HepG2 (cell line): ENCODE data around the gene PRM3. TPM values are rescaled to one million over a fixed set of nuclear protein-coding genes. Genes with fewer than 3 reads are reported as not detected.

ENCODE experiments used
- ATAC-seq: fragments of 200-7000 bp; cut with Tn5 transposase; 3 replicates; pipeline ENCODE4 v1.9.1; 2020; ENCODE audit warnings: mild to moderate bottlenecking, moderate library complexity
- BruUV-seq: library from RNA; stranded (reverse); fragments of 400-500 nt; replicated peaks from 2 replicates; lab custom pipeline; 2021; lab: Mats Ljungman, UMichigan
- CTCF ChIA-PET: fragments of 300-600 bp; formaldehyde crosslinking; extraction: SDS; loops from one replicate; lab custom pipeline; 2021; ENCODE audit warnings: low total read pairs, inconsistent platforms, low intra/inter-chr PET ratio; lab: Yijun Ruan, JAX
- POLR2A ChIA-PET: fragments of 350-600 bp; sonication (Branson Sonifier 250); formaldehyde crosslinking; loops from one replicate; lab custom pipeline; 2020; ENCODE audit warnings: antibody characterized with exemption, inconsistent platforms; lab: Yijun Ruan, JAX
- DNase-seq: peaks from one replicate; pipeline ENCODE4 v3.0.0-alpha.2; 2015; ENCODE audit warnings: low spot score
- FAIRE-seq: peaks from 3 replicates; lab custom pipeline; 2011; peaks lifted over from hg19 to GRCh38; lab: Jason Lieb, UNC
- H2AFZ ChIP-seq: one replicate; pipeline ENCODE4 v1.6.1; 2011; ENCODE audit warnings: low read length, inconsistent platforms
- H3K27ac ChIP-seq: fragments of 300-600 bp; 3 replicates; pipeline ENCODE4 v1.8.0; 2011; ENCODE audit warnings: mixed run types, mild to moderate bottlenecking, mixed read lengths, low read length, inconsistent platforms; ENCODE audit not compliant: insufficient read depth; ENCODE audit errors: extremely low read length
- H3K27me3 ChIP-seq, 2 experiments: fragments of 200-600 bp in 1 of 2; 2 replicates in 1 of 2; 3 replicates in 1 of 2; pipeline versions ENCODE4 v1.6.0 to v1.8.0; 2011; ENCODE audit warnings: low read length in 2 of 2, mild to moderate bottlenecking in 2 of 2, moderate library complexity in 2 of 2, inconsistent platforms in 1 of 2; ENCODE audit not compliant: insufficient read depth in 2 of 2, control insufficient read depth in 1 of 2
- H3K36me3 ChIP-seq, 2 experiments: fragments of 200-600 bp in 1 of 2; replicated peaks in 1 of 2; 2 replicates in 1 of 2; 3 replicates in 1 of 2; pipeline versions ENCODE4 v1.5.1 to v1.8.0; 2011; ENCODE audit warnings: low read length in 2 of 2, inconsistent platforms in 1 of 2; ENCODE audit not compliant: insufficient read depth in 2 of 2, control insufficient read depth in 1 of 2
- H3K4me1 ChIP-seq: 2 replicates; pipeline ENCODE4 v1.5.1; 2012; ENCODE audit warnings: low read length, inconsistent platforms; ENCODE audit not compliant: insufficient read depth
- H3K4me2 ChIP-seq: 2 replicates; pipeline ENCODE4 v1.6.0; 2011; ENCODE audit warnings: low read depth, low read length, inconsistent platforms
- H3K4me3 ChIP-seq, 3 experiments: fragments of 200-600 bp in 1 of 3; sonication (generic), shearing (Covaris generic) in 1 of 3; replicated peaks in 1 of 3; 2 replicates each; pipeline ENCODE4 v1.5.1; 2011 to 2016; ENCODE audit warnings: low read length in 3 of 3, inconsistent platforms in 2 of 3, low read depth in 2 of 3, mild to moderate bottlenecking in 2 of 3, control low read depth in 1 of 3, mixed read lengths in 1 of 3; ENCODE audit not compliant: insufficient read depth in 1 of 3
- H3K79me2 ChIP-seq: one replicate; pipeline ENCODE4 v1.6.1; 2011; ENCODE audit warnings: low read length, inconsistent platforms; ENCODE audit not compliant: insufficient read depth
- H3K9ac ChIP-seq: 2 replicates; pipeline ENCODE4 v1.6.0; 2011; ENCODE audit warnings: mild to moderate bottlenecking, low read depth, low read length, inconsistent platforms; ENCODE audit not compliant: insufficient read depth
- H3K9me3 ChIP-seq: 2 replicates; pipeline ENCODE4 v1.5.1; 2012; ENCODE audit warnings: mild to moderate bottlenecking, low read length
- H4K20me1 ChIP-seq: 2 replicates; pipeline ENCODE4 v1.6.0; 2011; ENCODE audit warnings: inconsistent platforms, mild to moderate bottlenecking, low read length, moderate library complexity; ENCODE audit not compliant: insufficient read depth
- CBFB ChIP-seq: sonication (generic); formaldehyde crosslinking; IDR thresholded peaks from 2 replicates; pipeline ENCODE4 v1.4.0; 2020; ENCODE audit warnings: missing genetic modification reagents
- FOSL2 ChIP-seq: sonication (generic); formaldehyde crosslinking; IDR thresholded peaks from 2 replicates; pipeline ENCODE4 v1.4.0; 2020; ENCODE audit warnings: missing genetic modification reagents
- FOXJ3 ChIP-seq: sonication (generic); formaldehyde crosslinking; IDR thresholded peaks from 2 replicates; pipeline ENCODE4 v1.4.0; 2020; ENCODE audit warnings: missing genetic modification reagents, mild to moderate bottlenecking, borderline replicate concordance
- HNRNPK ChIP-seq: fragments of 200-400 bp; formaldehyde crosslinking; IDR thresholded peaks from 2 replicates; pipeline ENCODE4 v1.6.1; 2018; ENCODE audit warnings: low read length, low read depth, moderate library complexity, mild to moderate bottlenecking; ENCODE audit not compliant: poor library complexity, severe bottlenecking
- IRF9 ChIP-seq: sonication (generic); formaldehyde crosslinking; IDR thresholded peaks from 2 replicates; pipeline ENCODE4 v1.8.0; 2022; ENCODE audit warnings: missing genetic modification reagents, mild to moderate bottlenecking, borderline replicate concordance
- KDM6A ChIP-seq: IDR thresholded peaks from 2 replicates; pipeline ENCODE4 v1.6.1; 2016; ENCODE audit warnings: low read depth
- LCORL ChIP-seq, 2 experiments: fragments of 450-650 bp in 1 of 2; sonication (generic) in 1 of 2; formaldehyde crosslinking in 1 of 2; IDR thresholded peaks; 2 replicates each; pipeline versions ENCODE4 v1.5.0 to v1.6.1; 2017 to 2020; ENCODE audit warnings: antibody characterized with exemption in 1 of 2, missing genetic modification reagents in 1 of 2
- PAWR ChIP-seq: sonication (generic); formaldehyde crosslinking; IDR thresholded peaks from 2 replicates; pipeline ENCODE4 v1.4.0; 2020; ENCODE audit warnings: missing genetic modification reagents, mild to moderate bottlenecking, borderline replicate concordance
- YY1 ChIP-seq: IDR thresholded peaks from 2 replicates; pipeline ENCODE4 v1.6.1; 2011; ENCODE audit warnings: low read length, low read depth, moderate library complexity, mild to moderate bottlenecking; ENCODE audit not compliant: insufficient read depth, insufficient replicate concordance
- ZNF205 ChIP-seq: IDR thresholded peaks from 2 replicates; pipeline ENCODE4 v1.6.1; 2018; ENCODE audit warnings: missing biosample characterization, missing genetic modification reagents
- ZNF296 ChIP-seq: sonication (generic); formaldehyde crosslinking; conservative IDR thresholded peaks from 2 replicates; pipeline ENCODE4 v1.5.0; 2020; ENCODE audit warnings: mild to moderate bottlenecking, missing genetic modification reagents
- ZNF33A ChIP-seq: sonication (generic); formaldehyde crosslinking; IDR thresholded peaks from 2 replicates; pipeline ENCODE4 v1.5.1; 2020; ENCODE audit warnings: missing genetic modification reagents, mild to moderate bottlenecking, moderate library complexity, borderline replicate concordance
- ZNF460 ChIP-seq: sonication (generic); formaldehyde crosslinking; IDR thresholded peaks from 2 replicates; pipeline ENCODE4 v1.5.1; 2020; ENCODE audit warnings: missing genetic modification reagents, mild to moderate bottlenecking, borderline replicate concordance
- ZNF570 ChIP-seq: sonication (generic); formaldehyde crosslinking; IDR thresholded peaks from 2 replicates; pipeline ENCODE4 v1.4.0; 2020; ENCODE audit warnings: mild to moderate bottlenecking, missing genetic modification reagents, borderline replicate concordance
- WGBS: methylation state at CpG from one replicate; pipeline ENCODE4 v1.1.6; 2017; ENCODE audit warnings: low lambda C conversion rate; 5-methylcytosine and 5-hydroxymethylcytosine counted together
- in situ Hi-C: cut with HindIII; loops from 2 replicates; pipeline ENCODE4 v1.10.0; 2017; ENCODE audit warnings: low pct_unique_long_range_greater_than_20kb; ENCODE audit not compliant: extremely low pct_ligation_motif_present
- intact Hi-C: fragments of 100-400 bp; cut with micrococcal nuclease; formaldehyde crosslinking; loops from one replicate; pipeline ENCODE4 v1.10.0; 2022; ENCODE audit not compliant: unreplicated experiment
- polyA plus RNA-seq, 8 experiments: library from polyadenylated mRNA; depleted of rRNA in 3 of 8; stranded (reverse) in 7 of 8; unstranded in 1 of 8; fragments of >200 nt; fragmentation: Illumina TruSeq in 4 of 8; extraction: Trizol in 4 of 8; gene quantifications; 2 replicates each; pipeline versions ENCODE4 v1.2.1 to v1.2.3, GENCODE V29; 2011 to 2016; ENCODE audit warnings: low read depth in 4 of 8, missing spikeins in 1 of 8, mixed read lengths in 1 of 8; ENCODE audit not compliant: insufficient read depth in 1 of 8
- total RNA-seq, 5 experiments: library from RNA; depleted of rRNA; stranded (reverse); fragments of >200 nt; fragmentation: Illumina TruSeq; extraction: Trizol; gene quantifications; 2 replicates each; pipeline ENCODE4 v1.2.3, GENCODE V29; 2016; ENCODE audit warnings: low read depth in 1 of 5
- TF ChIP-seq, protein P1 (sequence below): sonication (generic); formaldehyde crosslinking; IDR thresholded peaks from 2 replicates; pipeline ENCODE4 v1.4.0; 2020; ENCODE audit warnings: missing genetic modification reagents, borderline replicate concordance
- TF ChIP-seq, protein P2 (sequence below): IDR thresholded peaks from 2 replicates; pipeline ENCODE4 v1.6.1; 2012; ENCODE audit warnings: low read length, improper control_type of control experiment

Gene PRM3
- total and polyA plus RNA-seq, 2 of the 13 experiments (the other 11 are each of a cell fraction or from before 2014, with no cell fraction given), result not detected

GRCh38 chr16:11313493-11314308, 40.3 kb upstream of the PRM3 start:
- peak overlapping the region; percentile 58; the same call in 1 of the 2 replicates for H3K9ac ChIP-seq
- peak overlapping the region; percentile 88 for H3K27ac ChIP-seq
- 88% methylated on average over 9 of the region's 9 CpGs for WGBS
- no TSS peak for BruUV-seq
- H2AFZ ChIP-seq, result no peak overlapping the region
- no peaks in the 10 kb centered on the region for H4K20me1 ChIP-seq
- in situ Hi-C loops, result no loop called here
- peak overlapping the region in 1 of 3 experiments; percentile 49; a peak in 1 of 6 replicates for H3K4me3 ChIP-seq
- no peak for ATAC-seq
- peak overlapping the region; percentile 73 for H3K4me2 ChIP-seq
- peaks cover 65% of the 10 kb centered on the region for H3K4me1 ChIP-seq
- H3K79me2 ChIP-seq, result no peaks in the 10 kb centered on the region
- no peak for FAIRE-seq
- POLR2A ChIA-PET, result interaction anchor here (0.8 to 7.4 kb wide), 10 partner anchors 16 to 73 kb away, joined by 3 to 234 read pairs (median 6); partner anchors contain the start of genes PRM2, PRM3 and SOCS1
- H3K36me3 ChIP-seq, result no peaks in the 10 kb centered on the region
- H3K9me3 ChIP-seq, result no peaks in the 10 kb centered on the region
- CTCF ChIA-PET, result interaction anchor here (0.9 kb wide), 1 partner anchor 34 kb away, joined by 4 read pairs; no protein-coding TSS in a partner anchor
- no peaks in the 10 kb centered on the region for H3K27me3 ChIP-seq
- intact Hi-C loops, result no loop called here
- no peak for DNase-seq
- TF ChIP-seq ZNF570 (CRISPR knock-in tag) (no peak), ZNF460 (CRISPR knock-in tag) (no peak), FOXJ3 (CRISPR knock-in tag) (no peak), PAWR (CRISPR knock-in tag) (no peak), LCORL (IDR thresholded peaks at IDR 0.05) (no peak), LCORL (CRISPR knock-in tag; IDR thresholded peaks at IDR 0.05) (no peak), IRF9 (CRISPR knock-in tag) (peak; percentile 67; the same call in 1 of the 2 replicates), ZNF296 (CRISPR knock-in tag) (no peak), ZNF33A (CRISPR knock-in tag) (no peak), ZNF205 (no peak), FOSL2 (CRISPR knock-in tag) (peak; percentile 42), HNRNPK (no peak), CBFB (peak; percentile 31; the same call in 1 of the 2 replicates), YY1 (no peak), KDM6A (0 out of 2 replicates have a peak, but pooled peaks have one; percentile 20)
- TF ChIP-seq, protein P1, sequence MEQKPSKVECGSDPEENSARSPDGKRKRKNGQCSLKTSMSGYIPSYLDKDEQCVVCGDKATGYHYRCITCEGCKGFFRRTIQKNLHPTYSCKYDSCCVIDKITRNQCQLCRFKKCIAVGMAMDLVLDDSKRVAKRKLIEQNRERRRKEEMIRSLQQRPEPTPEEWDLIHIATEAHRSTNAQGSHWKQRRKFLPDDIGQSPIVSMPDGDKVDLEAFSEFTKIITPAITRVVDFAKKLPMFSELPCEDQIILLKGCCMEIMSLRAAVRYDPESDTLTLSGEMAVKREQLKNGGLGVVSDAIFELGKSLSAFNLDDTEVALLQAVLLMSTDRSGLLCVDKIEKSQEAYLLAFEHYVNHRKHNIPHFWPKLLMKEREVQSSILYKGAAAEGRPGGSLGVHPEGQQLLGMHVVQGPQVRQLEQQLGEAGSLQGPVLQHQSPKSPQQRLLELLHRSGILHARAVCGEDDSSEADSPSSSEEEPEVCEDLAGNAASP (CRISPR knock-in tag), result no peak
- TF ChIP-seq, protein P2, sequence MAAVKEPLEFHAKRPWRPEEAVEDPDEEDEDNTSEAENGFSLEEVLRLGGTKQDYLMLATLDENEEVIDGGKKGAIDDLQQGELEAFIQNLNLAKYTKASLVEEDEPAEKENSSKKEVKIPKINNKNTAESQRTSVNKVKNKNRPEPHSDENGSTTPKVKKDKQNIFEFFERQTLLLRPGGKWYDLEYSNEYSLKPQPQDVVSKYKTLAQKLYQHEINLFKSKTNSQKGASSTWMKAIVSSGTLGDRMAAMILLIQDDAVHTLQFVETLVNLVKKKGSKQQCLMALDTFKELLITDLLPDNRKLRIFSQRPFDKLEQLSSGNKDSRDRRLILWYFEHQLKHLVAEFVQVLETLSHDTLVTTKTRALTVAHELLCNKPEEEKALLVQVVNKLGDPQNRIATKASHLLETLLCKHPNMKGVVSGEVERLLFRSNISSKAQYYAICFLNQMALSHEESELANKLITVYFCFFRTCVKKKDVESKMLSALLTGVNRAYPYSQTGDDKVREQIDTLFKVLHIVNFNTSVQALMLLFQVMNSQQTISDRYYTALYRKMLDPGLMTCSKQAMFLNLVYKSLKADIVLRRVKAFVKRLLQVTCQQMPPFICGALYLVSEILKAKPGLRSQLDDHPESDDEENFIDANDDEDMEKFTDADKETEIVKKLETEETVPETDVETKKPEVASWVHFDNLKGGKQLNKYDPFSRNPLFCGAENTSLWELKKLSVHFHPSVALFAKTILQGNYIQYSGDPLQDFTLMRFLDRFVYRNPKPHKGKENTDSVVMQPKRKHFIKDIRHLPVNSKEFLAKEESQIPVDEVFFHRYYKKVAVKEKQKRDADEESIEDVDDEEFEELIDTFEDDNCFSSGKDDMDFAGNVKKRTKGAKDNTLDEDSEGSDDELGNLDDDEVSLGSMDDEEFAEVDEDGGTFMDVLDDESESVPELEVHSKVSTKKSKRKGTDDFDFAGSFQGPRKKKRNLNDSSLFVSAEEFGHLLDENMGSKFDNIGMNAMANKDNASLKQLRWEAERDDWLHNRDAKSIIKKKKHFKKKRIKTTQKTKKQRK, result no peak
